ENCODE results near the gene LAMTOR1. TPM values are rescaled to one million over a fixed set of nuclear protein-coding genes. Genes with fewer than 3 reads are reported as not detected.
"Not testable (repeated sequence)": the region's sequence is repeated elsewhere in the genome, so short reads cannot be mapped to it uniquely, and the experiment has no call there.

Gene LAMTOR1
- polyA plus RNA-seq (ENCODE audit: low read depth in 6 of 6), result 100 to 1,000 TPM; 108 to 191 (median 132) TPM

DNA sequence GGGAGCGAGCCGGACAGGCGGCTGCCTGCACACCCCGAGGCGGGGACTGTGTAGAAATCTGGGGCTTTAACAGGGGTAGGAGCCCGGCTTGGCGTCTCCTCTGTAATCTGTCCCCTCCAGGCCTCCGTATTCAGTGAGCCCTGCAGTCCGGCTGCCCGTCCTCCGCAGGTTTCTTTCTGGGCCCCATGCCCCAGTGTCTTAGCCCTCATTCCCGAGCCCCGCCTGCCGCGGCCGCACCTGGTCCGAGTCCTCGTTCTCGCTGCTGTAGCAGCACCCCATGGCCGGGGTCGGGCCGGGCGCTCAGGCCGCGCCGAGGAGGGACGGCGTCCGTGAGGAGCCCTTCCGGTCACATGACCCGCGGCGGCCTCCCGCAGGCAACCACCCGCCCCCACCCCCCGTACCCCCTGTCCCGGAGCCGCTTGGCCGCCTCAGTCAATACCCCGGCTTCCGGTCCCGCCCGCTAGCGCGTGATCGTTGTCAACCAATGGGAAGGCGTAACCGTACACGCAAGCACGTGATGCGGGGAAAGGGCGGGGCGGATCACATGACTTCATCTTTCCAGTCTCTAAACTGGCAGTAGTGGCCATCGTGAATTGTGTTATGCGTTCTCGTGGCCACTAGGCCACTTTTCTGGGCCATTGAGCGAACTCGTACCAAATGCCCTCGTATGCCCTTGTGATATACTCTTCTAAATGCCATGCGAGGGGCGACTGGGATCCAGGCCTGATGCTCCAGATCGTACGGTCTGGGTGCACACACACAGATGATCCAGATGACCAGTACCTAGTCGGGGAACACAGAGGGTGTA is at the start of gene LAMTOR1:
Gene LAMTOR1 (minus strand): TSS at position 352 of the 808 bp plus-strand sequence. CDS start 73 bp downstream, at position 279.
- Mint-ChIP-seq H3K9me3 (peaks cover 0 to 3% (median 0%) of the 10 kb centered on the region in 7 donors), H3K27ac (peak within 1 kb of the TSS; percentile 91 to 98 (median 98)), H3K4me1 (peaks cover 38 to 50% (median 45%) of the 10 kb centered on the region in 3 donors), H3K4me3 (peak within 1 kb of the TSS; percentile 78 to 97 (median 94)), H3K27me3 (no peaks in the 10 kb centered on the region), H3K36me3 (peaks cover 1 to 5% of the 10 kb centered on the region in 2 donors)
- ATAC-seq (ENCODE audit: low read depth in 2 of 2) (peak; percentile 98), DNase-seq (peak; percentile 97)

DNA sequence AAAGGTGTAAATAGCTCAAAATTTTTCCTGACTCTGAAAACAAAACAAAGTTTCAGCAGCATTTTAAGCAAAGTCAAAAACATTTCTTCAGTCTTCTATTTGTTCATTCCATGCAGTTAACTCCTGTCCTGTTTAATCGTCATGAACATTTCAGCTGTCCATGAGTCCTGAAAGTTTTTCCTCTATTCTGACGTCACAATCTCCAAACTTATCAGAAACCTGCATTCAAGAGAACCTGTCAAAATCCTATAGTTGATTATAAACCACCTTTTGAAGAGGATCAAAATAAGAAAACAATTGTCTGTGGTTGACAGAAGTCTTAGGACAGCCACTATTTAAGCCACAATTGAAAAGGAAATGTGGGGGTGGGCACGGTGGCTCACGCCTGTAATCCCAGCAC is 47.8 kb upstream of the LAMTOR1 start:
- H3K4me3 Mint-ChIP-seq, result no peak overlapping the region
- no peaks in the 10 kb centered on the region for H3K4me1 Mint-ChIP-seq
- H3K27ac Mint-ChIP-seq, result no peak overlapping the region
- no peaks in the 10 kb centered on the region for H3K9me3 Mint-ChIP-seq
- H3K27me3 Mint-ChIP-seq, result peaks cover 0 to 17% (median 7%) of the 10 kb centered on the region in 3 donors
- no peak for ATAC-seq (ENCODE audit: low read depth in 2 of 2)
- no peaks in the 10 kb centered on the region for H3K36me3 Mint-ChIP-seq
- no peak for DNase-seq

DNA sequence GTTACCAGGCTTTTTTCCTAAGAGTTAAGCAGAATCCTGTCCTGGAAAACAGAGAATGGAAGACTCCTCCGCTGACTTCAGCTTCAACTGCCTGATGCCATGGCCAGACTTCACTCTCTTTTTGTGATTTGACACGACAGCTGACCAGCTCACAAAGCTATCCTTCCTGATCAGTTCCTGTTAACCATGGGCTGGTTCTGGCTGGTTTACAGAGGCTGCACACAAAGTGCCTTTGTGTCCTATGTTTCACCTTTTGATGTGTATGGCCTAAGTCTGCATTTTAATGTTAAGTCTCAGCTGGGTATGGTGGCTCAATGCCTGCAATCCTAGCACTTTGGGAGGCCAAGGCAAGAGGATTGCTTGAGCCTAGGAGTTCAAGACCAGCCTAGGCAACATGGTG is 43.5 kb upstream of the LAMTOR1 start:
- H3K4me3 Mint-ChIP-seq, result no peak overlapping the region
- no peaks in the 10 kb centered on the region for H3K9me3 Mint-ChIP-seq
- peak overlapping the region in 2 of 6 donors; percentile 61 to 79 for H3K27ac Mint-ChIP-seq
- H3K4me1 Mint-ChIP-seq, result peaks cover 0 to 5% (median 4%) of the 10 kb centered on the region in 3 donors
- no peak for DNase-seq
- ATAC-seq (ENCODE audit: low read depth in 2 of 2), result no peak
- peaks cover 4 to 8% (median 7%) of the 10 kb centered on the region in 3 donors for H3K27me3 Mint-ChIP-seq
- H3K36me3 Mint-ChIP-seq, result no peaks in the 10 kb centered on the region

DNA sequence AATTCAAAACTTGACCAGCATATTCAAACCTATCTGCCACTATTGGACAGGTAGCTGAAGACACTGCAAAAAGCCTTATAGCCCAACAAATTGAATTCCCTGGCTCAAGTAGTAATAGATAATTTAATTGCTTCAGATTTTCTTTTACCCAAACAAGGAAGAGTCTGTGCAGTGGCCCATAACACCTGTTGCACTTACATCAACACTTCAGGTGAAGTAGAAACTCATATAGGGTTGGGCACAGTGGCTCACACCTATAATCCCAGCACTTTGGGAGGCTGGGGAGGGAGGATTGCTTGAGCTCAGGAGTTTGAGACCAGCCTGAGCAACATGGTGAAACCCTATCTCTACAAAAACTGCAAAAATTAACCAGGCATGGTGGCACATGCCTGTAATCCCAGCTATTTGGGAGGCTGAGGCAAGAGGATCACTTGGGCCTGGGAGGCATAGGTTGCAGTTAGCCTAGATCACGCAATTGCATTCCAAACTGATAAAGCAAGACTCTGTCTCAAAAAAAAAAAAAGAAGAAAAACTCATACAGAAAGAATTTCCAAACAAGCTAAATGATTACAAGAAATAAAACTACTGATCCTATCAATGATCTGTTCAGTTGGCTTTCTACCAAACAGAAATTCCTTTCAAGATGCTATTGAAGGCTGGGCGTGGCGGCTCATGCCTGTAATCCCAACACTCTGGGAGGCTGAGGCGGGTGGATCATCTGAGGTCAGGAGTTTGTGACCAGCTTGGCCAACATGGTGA is 41.9 kb upstream of the LAMTOR1 start:
- H3K9me3 Mint-ChIP-seq, result no peaks in the 10 kb centered on the region
- DNase-seq, result no peak
- no peak overlapping the region for H3K27ac Mint-ChIP-seq
- H3K27me3 Mint-ChIP-seq, result peaks cover 10 to 20% (median 16%) of the 10 kb centered on the region in 3 donors
- ATAC-seq (ENCODE audit: low read depth in 2 of 2), result no peak
- H3K36me3 Mint-ChIP-seq, result no peaks in the 10 kb centered on the region
- H3K4me3 Mint-ChIP-seq, result no peak overlapping the region
- peaks cover 0 to 5% (median 4%) of the 10 kb centered on the region in 3 donors for H3K4me1 Mint-ChIP-seq

DNA sequence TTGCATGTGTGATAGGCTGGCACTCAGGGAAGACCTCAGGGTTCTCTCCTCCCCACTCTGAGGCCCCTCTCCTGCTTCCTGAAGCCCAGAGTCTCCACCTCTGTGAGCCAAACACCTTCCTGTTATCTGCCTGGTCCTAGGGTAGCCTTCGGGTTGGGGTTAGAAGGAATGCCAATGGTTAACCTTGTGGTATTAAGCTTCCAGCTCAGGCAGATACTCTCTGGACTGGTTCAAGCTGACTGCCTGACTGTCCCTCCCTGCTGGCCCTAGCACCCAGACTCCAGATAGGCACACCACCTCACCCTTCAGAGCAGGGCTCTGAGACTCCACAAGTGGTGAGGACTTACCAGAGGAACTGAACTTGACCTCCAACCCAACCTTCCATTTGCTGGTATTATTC is 39.4 kb upstream of the LAMTOR1 start:
- not testable (repeated sequence) for H3K9me3 Mint-ChIP-seq; H3K4me1 Mint-ChIP-seq; H3K4me3 Mint-ChIP-seq; ATAC-seq (ENCODE audit: low read depth in 2 of 2); H3K27ac Mint-ChIP-seq; H3K36me3 Mint-ChIP-seq; DNase-seq
- peaks cover 10 to 25% (median 24%) of the 10 kb centered on the region in 3 donors for H3K27me3 Mint-ChIP-seq

DNA sequence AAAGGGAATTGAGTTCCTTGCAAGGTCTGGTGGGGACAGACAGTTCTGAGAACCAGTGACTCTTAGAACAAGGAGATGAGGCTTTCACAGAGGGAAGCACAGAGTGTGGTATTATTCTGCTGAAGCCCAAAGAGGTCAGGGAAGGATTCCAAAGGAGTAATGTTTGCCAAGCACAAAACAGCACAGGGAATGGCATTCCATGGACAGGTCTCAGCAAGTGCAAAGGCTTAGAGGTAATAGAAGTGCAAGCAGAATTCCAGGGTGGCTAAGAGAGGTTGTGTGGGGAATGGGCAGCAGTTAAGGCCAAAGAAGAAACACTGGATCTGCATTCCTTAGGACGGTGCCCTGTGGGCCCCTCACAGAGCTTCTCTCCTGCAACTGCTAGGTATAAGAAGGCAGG is 39.0 kb upstream of the LAMTOR1 start:
- not testable (repeated sequence) for ATAC-seq (ENCODE audit: low read depth in 2 of 2); DNase-seq; H3K27ac Mint-ChIP-seq; H3K4me3 Mint-ChIP-seq; H3K4me1 Mint-ChIP-seq; H3K36me3 Mint-ChIP-seq; H3K9me3 Mint-ChIP-seq
- peaks cover 10 to 25% (median 24%) of the 10 kb centered on the region in 3 donors for H3K27me3 Mint-ChIP-seq

DNA sequence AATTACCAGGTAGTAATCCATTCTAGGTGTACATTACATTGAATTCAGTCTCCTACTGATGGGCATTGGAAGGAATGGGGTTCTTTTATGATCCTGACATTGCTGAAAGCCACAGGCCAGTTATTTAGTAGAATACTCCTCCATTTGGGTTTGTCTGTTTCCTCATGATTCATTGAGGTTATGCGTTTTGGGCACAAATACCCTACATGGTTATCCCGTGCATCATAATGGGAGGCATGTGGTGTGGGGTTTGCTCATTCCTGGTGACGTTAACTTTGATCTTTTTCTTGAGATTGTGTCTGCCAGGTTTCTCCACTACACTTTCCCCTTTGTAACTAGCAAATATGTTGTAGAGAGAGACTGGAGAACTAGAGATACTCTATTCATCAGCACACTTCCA is 38.0 kb upstream of the LAMTOR1 start:
- no peaks in the 10 kb centered on the region for H3K9me3 Mint-ChIP-seq
- H3K4me3 Mint-ChIP-seq, result no peak overlapping the region
- DNase-seq (no peak), ATAC-seq (ENCODE audit: low read depth in 2 of 2) (no peak)
- peaks cover 0 to 5% (median 4%) of the 10 kb centered on the region in 3 donors for H3K4me1 Mint-ChIP-seq
- H3K27ac Mint-ChIP-seq, result no peak overlapping the region
- H3K27me3 Mint-ChIP-seq, result peaks cover 10 to 25% (median 24%) of the 10 kb centered on the region in 3 donors
- no peaks in the 10 kb centered on the region for H3K36me3 Mint-ChIP-seq

DNA sequence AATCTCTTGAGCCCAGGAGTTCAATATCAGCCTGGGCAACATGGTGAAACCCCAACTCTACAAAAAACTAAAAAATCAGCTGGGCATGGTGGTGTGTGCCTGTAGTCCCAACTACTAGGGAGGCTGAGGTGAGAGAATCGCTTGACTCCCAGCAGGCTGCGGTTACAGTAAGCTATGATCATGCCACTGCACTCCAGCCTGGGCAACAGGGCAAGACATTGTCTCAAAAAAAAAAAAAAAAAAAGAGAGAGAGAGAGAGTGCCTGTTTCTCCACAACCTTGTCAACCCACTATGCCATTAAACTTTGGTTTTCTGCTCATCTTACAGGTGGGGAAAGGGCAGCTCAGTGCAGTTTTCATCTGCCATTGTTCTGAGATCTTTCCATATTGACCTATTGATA is 37.6 kb upstream of the LAMTOR1 start:
- Mint-ChIP-seq H3K27me3 (peaks cover 10 to 25% (median 24%) of the 10 kb centered on the region in 3 donors), H3K36me3 (no peaks in the 10 kb centered on the region), H3K9me3 (no peaks in the 10 kb centered on the region), H3K27ac (no peak overlapping the region), H3K4me3 (no peak overlapping the region), H3K4me1 (peaks cover 0 to 5% (median 4%) of the 10 kb centered on the region in 3 donors)
- DNase-seq, result no peak
- no peak for ATAC-seq (ENCODE audit: low read depth in 2 of 2)

DNA sequence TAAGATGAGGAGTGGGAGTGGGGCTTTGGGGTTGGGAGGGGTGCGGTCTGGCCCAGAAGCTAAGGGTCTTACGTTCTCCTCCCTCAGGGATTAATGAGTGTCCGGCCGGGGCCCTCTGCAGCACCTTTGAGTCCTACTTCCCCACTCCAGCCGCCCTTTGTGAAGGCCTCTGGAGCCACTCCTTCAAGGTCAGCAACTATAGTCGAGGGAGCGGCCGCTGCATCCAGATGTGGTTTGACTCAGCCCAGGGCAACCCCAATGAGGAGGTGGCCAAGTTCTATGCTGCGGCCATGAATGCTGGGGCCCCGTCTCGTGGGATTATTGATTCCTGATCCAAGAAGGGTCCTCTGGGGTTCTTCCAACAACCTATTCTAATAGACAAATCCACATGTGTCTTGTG is 36.4 kb upstream of the LAMTOR1 start:
- Mint-ChIP-seq H3K4me3 (no peak overlapping the region), H3K27ac (no peak overlapping the region), H3K36me3 (no peaks in the 10 kb centered on the region), H3K9me3 (no peaks in the 10 kb centered on the region), H3K27me3 (peaks cover 16 to 33% (median 32%) of the 10 kb centered on the region in 3 donors), H3K4me1 (peaks cover 0 to 5% (median 4%) of the 10 kb centered on the region in 3 donors)
- no peak for DNase-seq
- no peak for ATAC-seq (ENCODE audit: low read depth in 2 of 2)

DNA sequence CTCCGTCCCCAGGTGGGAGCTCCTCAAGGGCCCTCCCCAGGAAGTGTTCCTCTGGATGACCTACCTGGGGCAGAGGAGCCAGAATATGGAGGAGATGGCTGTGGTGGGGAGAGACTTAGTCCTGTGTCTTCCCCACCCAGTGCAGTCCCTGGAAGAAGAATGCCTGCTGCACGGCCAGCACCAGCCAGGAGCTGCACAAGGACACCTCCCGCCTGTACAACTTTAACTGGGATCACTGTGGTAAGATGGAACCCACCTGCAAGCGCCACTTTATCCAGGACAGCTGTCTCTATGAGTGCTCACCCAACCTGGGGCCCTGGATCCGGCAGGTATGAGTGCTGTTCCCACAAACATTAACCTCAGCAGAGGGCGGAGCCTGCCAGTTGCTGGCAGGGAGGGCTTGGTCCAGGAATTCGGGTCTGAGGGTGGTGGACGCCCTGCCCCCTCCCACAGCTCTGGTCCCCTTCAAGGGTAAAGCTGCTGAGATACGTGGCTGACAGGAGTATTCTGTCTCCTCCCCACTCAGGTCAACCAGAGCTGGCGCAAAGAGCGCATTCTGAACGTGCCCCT is 35.8 kb upstream of the LAMTOR1 start:
- no peak overlapping the region for H3K27ac Mint-ChIP-seq
- no peaks in the 10 kb centered on the region for H3K36me3 Mint-ChIP-seq

DNA sequence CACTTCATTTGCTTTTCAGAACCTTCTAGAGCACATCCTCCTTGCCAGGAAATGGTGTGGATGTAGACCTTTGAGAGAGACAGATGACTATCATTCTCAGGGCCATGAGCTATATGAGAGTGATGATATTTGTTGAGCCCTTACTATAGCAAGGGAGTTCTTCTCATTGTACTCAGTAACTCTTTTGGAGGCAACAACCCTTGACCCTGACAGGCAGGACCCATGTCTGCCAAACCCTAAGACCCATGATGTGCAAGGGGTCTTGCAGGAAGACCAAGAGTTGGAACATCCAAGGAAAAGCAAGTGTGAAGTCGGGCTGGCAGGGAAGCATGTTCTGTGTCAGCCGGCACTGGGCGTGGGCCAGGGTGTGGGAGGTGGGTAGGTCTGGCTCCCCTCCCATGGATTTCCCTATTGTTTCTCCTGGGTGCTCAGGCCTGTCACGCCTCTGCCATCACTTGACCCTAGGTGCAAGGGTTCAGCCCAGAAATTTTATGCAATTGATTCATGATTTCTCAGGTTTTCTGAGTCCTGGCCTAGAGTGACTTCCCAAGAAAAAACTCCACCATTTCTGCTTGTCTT is 33.7 kb upstream of the LAMTOR1 start:
- DNase-seq (no peak), ATAC-seq (ENCODE audit: low read depth in 2 of 2) (no peak)
- no peak overlapping the region for H3K4me3 Mint-ChIP-seq
- peaks cover 0 to 2% (median 0%) of the 10 kb centered on the region in 7 donors for H3K9me3 Mint-ChIP-seq
- no peaks in the 10 kb centered on the region for H3K4me1 Mint-ChIP-seq
- peak overlapping the region in 1 of 6 donors; percentile 38 for H3K27ac Mint-ChIP-seq
- H3K27me3 Mint-ChIP-seq, result peaks cover 15 to 41% (median 40%) of the 10 kb centered on the region in 3 donors
- no peaks in the 10 kb centered on the region for H3K36me3 Mint-ChIP-seq

More for the DNA sequence above, 35.8 kb upstream of the LAMTOR1 start:
- H3K9me3 Mint-ChIP-seq, result no peaks in the 10 kb centered on the region
- peaks cover 14 to 33% (median 32%) of the 10 kb centered on the region in 3 donors for H3K27me3 Mint-ChIP-seq
- DNase-seq (no peak), ATAC-seq (ENCODE audit: low read depth in 2 of 2) (no peak)
- H3K4me3 Mint-ChIP-seq, result no peak overlapping the region
- peaks cover 0 to 3% (median 3%) of the 10 kb centered on the region in 3 donors for H3K4me1 Mint-ChIP-seq

DNA sequence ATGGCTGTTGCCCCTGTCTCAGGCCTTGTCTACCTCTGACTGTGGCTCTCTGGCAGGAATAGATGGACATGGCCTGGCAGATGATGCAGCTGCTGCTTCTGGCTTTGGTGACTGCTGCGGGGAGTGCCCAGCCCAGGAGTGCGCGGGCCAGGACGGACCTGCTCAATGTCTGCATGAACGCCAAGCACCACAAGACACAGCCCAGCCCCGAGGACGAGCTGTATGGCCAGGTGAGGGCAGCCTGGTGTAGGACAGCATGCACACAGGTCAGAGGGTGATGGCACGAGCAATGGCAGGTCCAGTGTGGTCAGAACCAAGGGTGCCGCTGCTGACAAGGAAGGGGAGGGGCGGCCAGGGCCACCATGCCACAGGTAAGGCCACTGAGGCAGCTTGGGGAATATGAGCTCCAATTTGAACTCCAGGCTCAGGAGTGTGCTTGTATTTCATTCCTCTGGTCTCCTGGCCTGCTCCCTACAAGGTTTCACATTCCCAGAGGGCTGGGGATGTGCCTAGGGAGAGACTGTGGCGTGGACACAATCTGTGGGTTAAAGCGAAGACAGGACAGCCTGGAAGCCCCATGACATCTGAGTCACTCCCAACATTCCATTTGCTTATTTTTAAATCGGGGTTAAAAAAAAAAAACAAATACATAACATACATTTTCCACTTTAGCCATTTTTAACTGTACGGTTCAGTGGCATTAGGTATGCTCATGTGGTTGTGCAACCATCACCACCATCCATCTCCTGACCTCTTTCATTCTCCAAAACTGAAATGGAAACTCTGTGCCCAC is 33.0 kb upstream of the LAMTOR1 start:
- H3K36me3 Mint-ChIP-seq, result no peaks in the 10 kb centered on the region
- H3K27ac Mint-ChIP-seq, result no peak overlapping the region
- peaks cover 0 to 2% (median 0%) of the 10 kb centered on the region in 7 donors for H3K9me3 Mint-ChIP-seq
- peaks cover 10 to 34% (median 34%) of the 10 kb centered on the region in 3 donors for H3K27me3 Mint-ChIP-seq
- no peaks in the 10 kb centered on the region for H3K4me1 Mint-ChIP-seq
- H3K4me3 Mint-ChIP-seq, result no peak overlapping the region
- DNase-seq (no peak), ATAC-seq (ENCODE audit: low read depth in 2 of 2) (no peak)

All from naive B cell (primary cell).